Mucosa of gallbladder (tissue), 1 donor: ENCODE data around the gene HYCC2. TPM values are rescaled to one million over a fixed set of nuclear protein-coding genes. Genes with fewer than 3 reads are reported as not detected.
"Not testable (repeated sequence)": the region's sequence is repeated elsewhere in the genome, so short reads cannot be mapped to it uniquely, and the experiment has no call there.

Source experiments
- DNase-seq: peaks from one replicate; pipeline ENCODE4 v3.0.0-alpha.2; 2020; ENCODE audit warnings: low spot score
- total RNA-seq: library from RNA; stranded (reverse); gene quantifications from one replicate; pipeline ENCODE4 v1.2.1, GENCODE V29; 2021
- donor health status: DM: no; HTN: no; CAD: no.

The HYCC2 gene
- total RNA-seq, 1 donor from 2014 or later, result 18.8 TPM

- DNase-seq, result no peak
These were observed 695 bp upstream of the HYCC2 start for GRCh38 chr2:201072201-201072530.

GRCh38 chr2:201070948-201071478 is 458 bp downstream of the HYCC2 start:
- no peak for DNase-seq

- DNase-seq, result no peak
These were observed 6.6 kb downstream of the HYCC2 start for GRCh38 chr2:201064797-201065329.

- DNase-seq, result not testable (repeated sequence)
These were observed 8.0 kb downstream of the HYCC2 start for GRCh38 chr2:201063516-201063915.

GRCh38 chr2:201059961-201060755 is 11.3 kb downstream of the HYCC2 start:
- no peak for DNase-seq

GRCh38 chr2:201058914-201059313 is 12.6 kb downstream of the HYCC2 start:
- DNase-seq, result peak; percentile 21

GRCh38 chr2:201057715-201058248 is 13.7 kb downstream of the HYCC2 start:
- no peak for DNase-seq

- no peak for DNase-seq
These were observed 14.4 kb downstream of the HYCC2 start for GRCh38 chr2:201057087-201057521.

GRCh38 chr2:201049455-201049854 is 22.0 kb downstream of the HYCC2 start:
- no peak for DNase-seq

GRCh38 chr2:201046881-201047280 is 24.6 kb downstream of the HYCC2 start:
- DNase-seq, result no peak

GRCh38 chr2:201043050-201043449 is 28.4 kb downstream of the HYCC2 start:
- not testable (repeated sequence) for DNase-seq

- not testable (repeated sequence) for DNase-seq
These were observed 29.0 kb downstream of the HYCC2 start for GRCh38 chr2:201042451-201042850.

GRCh38 chr2:201040867-201041628 is 30.4 kb downstream of the HYCC2 start:
- DNase-seq, result no peak

- no peak for DNase-seq
These were observed 32.6 kb downstream of the HYCC2 start for GRCh38 chr2:201038855-201039254.

GRCh38 chr2:201038361-201038760 is 33.1 kb downstream of the HYCC2 start:
- DNase-seq, result not testable (repeated sequence)

- not testable (repeated sequence) for DNase-seq
These were observed 37.1 kb downstream of the HYCC2 start for GRCh38 chr2:201034355-201034754.

GRCh38 chr2:201024518-201024917 is 47.0 kb downstream of the HYCC2 start:
- DNase-seq, result no peak

- no peak for DNase-seq
These were observed 49.6 kb downstream of the HYCC2 start for GRCh38 chr2:201021914-201022313.
